H1 (cell line): Measurements from ENCODE around the gene BEAN1. TPM values are rescaled to one million over a fixed set of nuclear protein-coding genes. Genes with fewer than 3 reads are reported as not detected.

Source experiments
- CTCF ChIA-PET: fragments of 300-600 bp; sonication (Branson Sonifier 250); formaldehyde crosslinking; loops from one replicate; lab custom pipeline; 2021; ENCODE audit not compliant: partially characterized antibody; lab: Charles Lee
- POLR2A ChIA-PET: fragments of 300-600 bp; sonication (Branson Sonifier 250); formaldehyde crosslinking; loops from one replicate; lab custom pipeline; 2021; ENCODE audit warnings: inconsistent platforms; ENCODE audit not compliant: partially characterized antibody; lab: Charles Lee
- DNase-seq, 2 experiments: peaks; one replicate each; pipeline versions ENCODE4 v3.0.0 to v3.0.0-alpha.2; 2010 to 2022; ENCODE audit warnings: low spot score in 2 of 2, low read depth in 1 of 2, mixed read lengths in 1 of 2
- FAIRE-seq: peaks from 2 replicates; lab custom pipeline; 2011; peaks lifted over from hg19 to GRCh38; lab: Jason Lieb, UNC
- H2AFZ ChIP-seq: 2 replicates; pipeline ENCODE4 v1.8.1; 2012; ENCODE audit warnings: low read length, inconsistent platforms
- H2AK5ac ChIP-seq: 2 replicates; pipeline ENCODE4 v1.6.1; 2013; ENCODE audit warnings: low read depth, low read length
- H2BK120ac ChIP-seq: replicated peaks from 2 replicates; pipeline ENCODE3; 2013; ENCODE audit warnings: low read depth, low read length, inconsistent platforms
- H2BK12ac ChIP-seq: 2 replicates; pipeline ENCODE4 v1.6.1; 2013; ENCODE audit warnings: low read depth, low read length
- H2BK15ac ChIP-seq: 2 replicates; pipeline ENCODE4 v1.6.1; 2013; ENCODE audit warnings: low read length
- H2BK20ac ChIP-seq: 2 replicates; pipeline ENCODE4 v1.6.1; 2013; ENCODE audit warnings: low read length
- H2BK5ac ChIP-seq: 2 replicates; pipeline ENCODE4 v1.6.1; 2013; ENCODE audit warnings: low read depth, low read length
- H3K14ac ChIP-seq: 2 replicates; pipeline ENCODE4 v1.6.1; 2013; ENCODE audit warnings: inconsistent platforms; ENCODE audit not compliant: insufficient read length
- H3K18ac ChIP-seq: 2 replicates; pipeline ENCODE4 v1.6.1; 2013; ENCODE audit warnings: low read length; ENCODE audit errors: extremely low read depth
- H3K23ac ChIP-seq: 2 replicates; pipeline ENCODE4 v1.6.1; 2013; ENCODE audit warnings: inconsistent platforms; ENCODE audit not compliant: insufficient read length
- H3K23me2 ChIP-seq: 2 replicates; pipeline ENCODE4 v1.6.1; 2013; ENCODE audit warnings: low read depth, low read length
- H3K27ac ChIP-seq: 2 replicates; pipeline ENCODE4 v1.6.1; 2011; ENCODE audit warnings: low read depth, low read length, inconsistent platforms
- H3K27me3 ChIP-seq, 4 experiments: replicated peaks in 1 of 4; 1 replicate in 1 of 4; 2 replicates in 3 of 4; pipeline versions ENCODE4 v1.6.1 to v1.8.1; 2011 to 2013; ENCODE audit warnings: low read length in 3 of 4, mild to moderate bottlenecking in 3 of 4, inconsistent platforms in 2 of 4, mixed read lengths in 2 of 4, moderate library complexity in 1 of 4; ENCODE audit not compliant: control insufficient read depth in 3 of 4, insufficient read depth in 3 of 4; ENCODE audit errors: extremely low read depth in 1 of 4
- H3K36me3 ChIP-seq, 4 experiments: 2 replicates each; pipeline versions ENCODE4 v1.6.1 to v1.8.1; 2011 to 2013; ENCODE audit warnings: mild to moderate bottlenecking in 4 of 4, low read length in 3 of 4, moderate library complexity in 2 of 4, control low read depth in 1 of 4, inconsistent platforms in 1 of 4; ENCODE audit not compliant: insufficient read depth in 4 of 4, control insufficient read depth in 2 of 4
- H3K4ac ChIP-seq: replicated peaks from 2 replicates; pipeline ENCODE3; 2013; ENCODE audit warnings: low read length, low read depth, mixed read lengths, inconsistent platforms; ENCODE audit not compliant: insufficient read length
- H3K4me1 ChIP-seq, 4 experiments: replicated peaks in 1 of 4; 1 replicate in 1 of 4; 2 replicates in 3 of 4; pipeline versions ENCODE4 v1.6.1 to v1.8.1; 2011 to 2013; ENCODE audit warnings: low read length in 3 of 4, inconsistent platforms in 2 of 4, mixed read lengths in 1 of 4; ENCODE audit not compliant: insufficient read depth in 4 of 4, control insufficient read depth in 3 of 4
- H3K4me2 ChIP-seq, 2 experiments: 2 replicates each; pipeline versions ENCODE4 v1.6.1 to v1.8.1; 2011 to 2013; ENCODE audit warnings: low read depth in 2 of 2, low read length in 2 of 2, control low read depth in 1 of 2, inconsistent platforms in 1 of 2, mild to moderate bottlenecking in 1 of 2; ENCODE audit not compliant: insufficient read depth in 1 of 2
- H3K4me3 ChIP-seq, 4 experiments: fragments of 200-600, 300-600 bp in 1 of 4; sonication (generic), shearing (Covaris generic), sonication (Bioruptor Twin) in 1 of 4; 2 replicates each; pipeline versions ENCODE4 v1.5.1 to v1.8.1; 2011 to 2016; ENCODE audit warnings: low read length in 4 of 4, low read depth in 3 of 4, control low read depth in 2 of 4, inconsistent platforms in 2 of 4, mild to moderate bottlenecking in 2 of 4, mixed read lengths in 1 of 4, moderate library complexity in 1 of 4; ENCODE audit not compliant: insufficient read depth in 2 of 4; ENCODE audit errors: extremely low read depth in 1 of 4
- H3K56ac ChIP-seq: replicated peaks from 2 replicates; pipeline ENCODE3; 2013; ENCODE audit warnings: low read depth, mild to moderate bottlenecking, mixed read lengths, low read length, inconsistent platforms; ENCODE audit not compliant: insufficient read length
- H3K79me1 ChIP-seq: 2 replicates; pipeline ENCODE4 v1.6.1; 2013; ENCODE audit warnings: low read depth, low read length, control low read depth
- H3K79me2 ChIP-seq, 2 experiments: 2 replicates each; pipeline versions ENCODE4 v1.6.1 to v1.8.1; 2012 to 2013; ENCODE audit warnings: low read length in 2 of 2, mild to moderate bottlenecking in 2 of 2, inconsistent platforms in 1 of 2; ENCODE audit not compliant: insufficient read depth in 2 of 2, control insufficient read depth in 1 of 2
- H3K9ac ChIP-seq, 4 experiments: replicated peaks in 1 of 4; 1 replicate in 1 of 4; 2 replicates in 3 of 4; pipeline versions ENCODE4 v1.6.1 to v1.8.1; 2011 to 2013; ENCODE audit warnings: low read depth in 3 of 4, low read length in 3 of 4, control low read depth in 2 of 4, mild to moderate bottlenecking in 2 of 4, moderate library complexity in 2 of 4, inconsistent platforms in 1 of 4; ENCODE audit errors: extremely low read depth in 1 of 4
- H3K9me3 ChIP-seq, 2 experiments: 2 replicates each; pipeline versions ENCODE4 v1.6.1 to v1.8.1; 2012 to 2013; ENCODE audit warnings: mild to moderate bottlenecking in 2 of 2, moderate library complexity in 2 of 2, control low read depth in 1 of 2, inconsistent platforms in 1 of 2, low read depth in 1 of 2, low read length in 1 of 2, mixed read lengths in 1 of 2; ENCODE audit not compliant: insufficient read depth in 2 of 2
- H4K20me1 ChIP-seq, 2 experiments: replicated peaks in 1 of 2; 2 replicates each; pipeline versions ENCODE3 to v1.8.1; 2011 to 2013; ENCODE audit warnings: inconsistent platforms in 2 of 2, low read length in 2 of 2, mild to moderate bottlenecking in 1 of 2; ENCODE audit not compliant: insufficient read depth in 2 of 2, control insufficient read depth in 1 of 2
- H4K5ac ChIP-seq: 2 replicates; pipeline ENCODE4 v1.6.1; 2013; ENCODE audit warnings: low read length, low read depth, mixed read lengths, inconsistent platforms; ENCODE audit not compliant: insufficient read length
- H4K8ac ChIP-seq: 2 replicates; pipeline ENCODE4 v1.8.0; 2013; ENCODE audit warnings: mild to moderate bottlenecking, moderate library complexity, low read length, inconsistent platforms; ENCODE audit not compliant: insufficient read depth; ENCODE audit errors: extremely low read depth
- H4K91ac ChIP-seq: replicated peaks from 2 replicates; pipeline ENCODE3; 2013; ENCODE audit warnings: low read length, mixed read lengths, inconsistent platforms; ENCODE audit not compliant: insufficient read length
- BCL11A ChIP-seq, 2 experiments: IDR thresholded peaks; one replicate each; pipeline ENCODE4 v1.6.1; 2011; ENCODE audit warnings: low read depth in 2 of 2, low read length in 2 of 2, mild to moderate bottlenecking in 2 of 2
- GABPA ChIP-seq: IDR thresholded peaks from 2 replicates; pipeline ENCODE4 v1.6.1; 2011; ENCODE audit warnings: mild to moderate bottlenecking, low read length, moderate library complexity, borderline replicate concordance; ENCODE audit not compliant: insufficient read depth
- RNF2 ChIP-seq: fragments of 200-900, 300-1000 bp; sonication (generic); IDR thresholded peaks from 2 replicates; pipeline ENCODE4 v1.7.1; 2016; ENCODE audit warnings: borderline replicate concordance, low read depth, mild to moderate bottlenecking, antibody characterized with exemption, low read length; ENCODE audit not compliant: poor library complexity, severe bottlenecking; ENCODE audit errors: missing control alignments
- WGBS, 2 experiments: shearing (Covaris generic) in 1 of 2; methylation state at CpG; one replicate each; pipeline versions ENCODE4 v1.1.6 to v1.1.7; 2013 to 2015; ENCODE audit warnings: low lambda C conversion rate in 2 of 2, mixed read lengths in 2 of 2, inconsistent platforms in 1 of 2, low coverage in 1 of 2, missing lambda C conversion rate in 1 of 2; ENCODE audit not compliant: insufficient replicate concordance in 2 of 2, insufficient coverage in 1 of 2, insufficient read length in 1 of 2; ENCODE audit errors: extremely low coverage in 1 of 2, missing lambda C conversion rate in 1 of 2; 5-methylcytosine and 5-hydroxymethylcytosine counted together
- polyA plus RNA-seq, 7 experiments: library from polyadenylated mRNA; depleted of rRNA in 3 of 7; stranded (reverse) in 5 of 7; unstranded in 2 of 7; fragments of >200 nt in 5 of 7; fragments of 200-250 nt in 2 of 7; gene quantifications; 1 replicate in 5 of 7; 2 replicates in 1 of 7; 4 replicates in 1 of 7; pipeline versions ENCODE4 v1.2.1 to v1.2.3, GENCODE V29; 2011 to 2013; ENCODE audit warnings: missing spikeins in 2 of 7, mixed read lengths in 2 of 7
- total RNA-seq: library from RNA; stranded (reverse); fragmentation: NEBNext Ultra II Directional; extraction: Animal tissue kit (Norgen Biotek cat#: 25700); gene quantifications from 2 replicates; pipeline ENCODE4 v1.2.1, GENCODE V29; 2021
- TF ChIP-seq, protein P1 (sequence below): IDR thresholded peaks from 2 replicates; pipeline ENCODE4 v1.6.1; 2012; ENCODE audit warnings: inconsistent platforms

Gene BEAN1
- total and polyA plus RNA-seq, 2 of the 8 experiments (the other 6 are each of a cell fraction or from before 2014, with no cell fraction given) = 0.08 TPM; not detected in 1

DNA sequence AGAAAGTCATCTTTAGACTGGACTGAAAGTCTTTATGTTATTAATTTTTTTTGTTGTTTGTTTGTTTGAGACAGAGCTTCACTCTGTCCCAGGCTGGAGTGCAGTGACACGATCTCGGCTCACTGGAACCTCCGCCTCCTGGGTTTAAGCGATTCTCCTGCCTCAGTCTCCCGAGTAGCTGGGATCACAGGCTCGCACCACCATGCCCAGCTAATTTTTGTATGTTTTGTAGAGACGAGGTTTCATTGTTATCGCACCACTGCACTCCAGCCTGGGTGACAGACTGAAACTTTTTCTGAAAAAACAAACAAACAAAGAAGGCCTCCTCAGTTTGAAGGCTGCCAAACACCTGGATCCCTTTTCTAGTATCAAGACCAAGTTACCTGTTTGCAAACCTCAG, 4.7 kb downstream of the BEAN1 start:
- no peak for DNase-seq
- Histone ChIP-seq H3K14ac (no peak overlapping the region), H2BK15ac (no peak overlapping the region)

More for the DNA sequence above, 4.7 kb downstream of the BEAN1 start:
- Histone ChIP-seq H2BK20ac (no peak overlapping the region), H4K8ac (no peak overlapping the region), H2BK12ac (no peak overlapping the region), H3K56ac (no peak overlapping the region), H2BK120ac (no peak overlapping the region), H3K23ac (no peak overlapping the region), H3K4me1 (peaks cover 0 to 25% (median 16%) of the 10 kb centered on the region in 4 experiments; a peak in 6 of 7 replicates), H3K27ac (no peak overlapping the region), H3K4ac (no peak overlapping the region)
- POLR2A ChIA-PET = interaction anchor here (1.0 kb wide), 1 partner anchor 13 kb away, joined by 3 read pairs; no protein-coding TSS in a partner anchor
- no peak for TF ChIP-seq GABPA
- no peak for TF ChIP-seq RNF2
- TF ChIP-seq, protein P1, sequence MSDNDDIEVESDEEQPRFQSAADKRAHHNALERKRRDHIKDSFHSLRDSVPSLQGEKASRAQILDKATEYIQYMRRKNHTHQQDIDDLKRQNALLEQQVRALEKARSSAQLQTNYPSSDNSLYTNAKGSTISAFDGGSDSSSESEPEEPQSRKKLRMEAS = no peak
- no peak for TF ChIP-seq BCL11A (IDR thresholded peaks at IDR 0.05; ENCODE audit: low read depth in 2 of 2, low read length in 2 of 2)
- TF ChIP-seq, all 59 proteins: peak for 0
- peaks cover 2% of the 10 kb centered on the region; the same call in 1 of the 2 replicates for H3K23me2 ChIP-seq
- H3K9me3 ChIP-seq = no peaks in the 10 kb centered on the region
- no peak overlapping the region for H3K9ac ChIP-seq
- no peaks in the 10 kb centered on the region for H3K79me1 ChIP-seq
- no peak overlapping the region for H3K4me3 ChIP-seq
- no peak overlapping the region for H3K18ac ChIP-seq
- H3K4me2 ChIP-seq = no peak overlapping the region
- H3K36me3 ChIP-seq = no peaks in the 10 kb centered on the region
- H4K20me1 ChIP-seq = peaks cover 4 to 8% of the 10 kb centered on the region in 2 experiments
- CTCF ChIA-PET = interaction anchor here (0.7 to 4.1 kb wide), 5 partner anchors 25 to 320 kb away, joined by 3 to 15 read pairs (median 4); no protein-coding TSS in a partner anchor
- no peak overlapping the region for H2AK5ac ChIP-seq
- H4K91ac ChIP-seq = no peak overlapping the region
- H3K79me2 ChIP-seq = no peaks in the 10 kb centered on the region
- FAIRE-seq = no peak
- no peak overlapping the region for H2AFZ ChIP-seq
- peaks cover 32 to 40% (median 33%) of the 10 kb centered on the region in 4 experiments for H3K27me3 ChIP-seq
- H4K5ac ChIP-seq = no peak overlapping the region
- 84% methylated on average over 8 of the region's 8 CpGs; no CpG with 5 or more reads in 1 of the 2 experiments for WGBS, 2 experiments
- H2BK5ac ChIP-seq = no peak overlapping the region
